C1 segment of cervical spinal cord (tissue), 14 donors: ENCODE data around the gene KDM4C.
"Not testable (repeated sequence)": the region's sequence is repeated elsewhere in the genome, so short reads cannot be mapped to it uniquely, and the experiment has no call there.

Experiments used
- DNase-seq, 14 donors: peaks; one replicate each; lab custom pipeline; 2025; lab: John Stamatoyannopoulos, UW

KDM4C gene

GRCh38 chr9:6764011-6764410 lies 6.2 kb downstream of the KDM4C start:
- DNase-seq, result no peak

- DNase-seq, result no peak
These were observed 6.8 kb downstream of the KDM4C start for GRCh38 chr9:6764523-6764922.

- no peak for DNase-seq
These were observed 7.2 kb downstream of the KDM4C start for GRCh38 chr9:6764950-6765349.

GRCh38 chr9:6765396-6765795 lies 7.6 kb downstream of the KDM4C start:
- DNase-seq, result no peak

- DNase-seq, result no peak
These were observed 8.8 kb downstream of the KDM4C start for GRCh38 chr9:6766606-6767005.

- DNase-seq, result not testable (repeated sequence)
These were observed 10.8 kb downstream of the KDM4C start for GRCh38 chr9:6768587-6768986.

- DNase-seq, result no peak
These were observed 13.9 kb downstream of the KDM4C start for GRCh38 chr9:6771722-6772121.

- DNase-seq, result no peak
These were observed 19.6 kb downstream of the KDM4C start for GRCh38 chr9:6777213-6777902.

GRCh38 chr9:6779417-6780241 lies 21.9 kb downstream of the KDM4C start:
- DNase-seq, result no peak

GRCh38 chr9:6780690-6781089 lies 22.9 kb downstream of the KDM4C start:
- peak in 1 of 14 donors; percentile 14 for DNase-seq

GRCh38 chr9:6781476-6781875 lies 23.7 kb downstream of the KDM4C start:
- DNase-seq, result peak in 4 of 14 donors; percentile 4 to 14 (median 8)

GRCh38 chr9:6782345-6782744 lies 24.6 kb downstream of the KDM4C start:
- DNase-seq, result no peak

GRCh38 chr9:6782981-6783380 lies 25.2 kb downstream of the KDM4C start:
- DNase-seq, result no peak

GRCh38 chr9:6783753-6784152 lies 26.0 kb downstream of the KDM4C start:
- no peak for DNase-seq

GRCh38 chr9:6785682-6786081 lies 27.9 kb downstream of the KDM4C start:
- no peak for DNase-seq

- DNase-seq, result no peak
These were observed 30.0 kb downstream of the KDM4C start for GRCh38 chr9:6787793-6788161.

- DNase-seq, result peak in 4 of 14 donors; percentile 5 to 25 (median 14)
These were observed 30.6 kb downstream of the KDM4C start for GRCh38 chr9:6788162-6789016.

GRCh38 chr9:6789017-6789338 lies 31.2 kb downstream of the KDM4C start:
- DNase-seq, result not testable (repeated sequence)

GRCh38 chr9:6790866-6791265 lies 33.1 kb downstream of the KDM4C start:
- DNase-seq, result no peak

- no peak for DNase-seq
These were observed 35.4 kb downstream of the KDM4C start for GRCh38 chr9:6793203-6793602.

- no peak for DNase-seq
These were observed 37.2 kb downstream of the KDM4C start for GRCh38 chr9:6794936-6795335.

- no peak for DNase-seq
These were observed 45.2 kb downstream of the KDM4C start for GRCh38 chr9:6802926-6803325.
